Measurements from ENCODE around the gene MMD. TPM values are rescaled to one million over a fixed set of nuclear protein-coding genes. Genes with fewer than 3 reads are reported as not detected.
"Not testable (repeated sequence)": the region's sequence is repeated elsewhere in the genome, so short reads cannot be mapped to it uniquely, and the experiment has no call there.

MMD gene
- total and polyA plus RNA-seq, 11 donors, result 8.2 to 25.0 (median 12.4) TPM

DNA sequence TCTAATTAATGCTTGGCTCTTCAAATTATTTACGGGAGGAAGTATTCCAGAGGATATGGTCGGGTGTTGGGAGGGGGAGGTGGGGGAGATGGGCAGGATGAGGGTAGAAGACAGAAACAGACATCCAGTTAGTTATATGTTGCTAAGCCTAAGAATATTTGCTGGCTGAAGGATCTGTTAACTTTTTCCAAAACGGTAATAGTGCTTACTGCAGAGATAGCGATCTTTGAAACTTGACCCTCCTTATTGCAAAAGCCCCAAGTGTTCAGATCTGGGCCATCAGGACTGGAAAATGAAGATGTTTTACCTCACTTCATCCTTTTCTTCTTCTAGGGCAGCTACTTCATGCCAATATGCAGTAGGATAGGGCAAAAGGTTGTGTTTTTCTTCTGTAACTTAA is 27.0 kb upstream of the MMD start:
- Histone ChIP-seq H3K27me3 (no peaks in the 10 kb centered on the region), H3K27ac (no peak overlapping the region)
- TF ChIP-seq, protein P1, sequence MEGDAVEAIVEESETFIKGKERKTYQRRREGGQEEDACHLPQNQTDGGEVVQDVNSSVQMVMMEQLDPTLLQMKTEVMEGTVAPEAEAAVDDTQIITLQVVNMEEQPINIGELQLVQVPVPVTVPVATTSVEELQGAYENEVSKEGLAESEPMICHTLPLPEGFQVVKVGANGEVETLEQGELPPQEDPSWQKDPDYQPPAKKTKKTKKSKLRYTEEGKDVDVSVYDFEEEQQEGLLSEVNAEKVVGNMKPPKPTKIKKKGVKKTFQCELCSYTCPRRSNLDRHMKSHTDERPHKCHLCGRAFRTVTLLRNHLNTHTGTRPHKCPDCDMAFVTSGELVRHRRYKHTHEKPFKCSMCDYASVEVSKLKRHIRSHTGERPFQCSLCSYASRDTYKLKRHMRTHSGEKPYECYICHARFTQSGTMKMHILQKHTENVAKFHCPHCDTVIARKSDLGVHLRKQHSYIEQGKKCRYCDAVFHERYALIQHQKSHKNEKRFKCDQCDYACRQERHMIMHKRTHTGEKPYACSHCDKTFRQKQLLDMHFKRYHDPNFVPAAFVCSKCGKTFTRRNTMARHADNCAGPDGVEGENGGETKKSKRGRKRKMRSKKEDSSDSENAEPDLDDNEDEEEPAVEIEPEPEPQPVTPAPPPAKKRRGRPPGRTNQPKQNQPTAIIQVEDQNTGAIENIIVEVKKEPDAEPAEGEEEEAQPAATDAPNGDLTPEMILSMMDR (IDR thresholded peaks at IDR 0.05), result no peak
- no peak for TF ChIP-seq POLR2A (IDR thresholded peaks at IDR 0.05)

DNA sequence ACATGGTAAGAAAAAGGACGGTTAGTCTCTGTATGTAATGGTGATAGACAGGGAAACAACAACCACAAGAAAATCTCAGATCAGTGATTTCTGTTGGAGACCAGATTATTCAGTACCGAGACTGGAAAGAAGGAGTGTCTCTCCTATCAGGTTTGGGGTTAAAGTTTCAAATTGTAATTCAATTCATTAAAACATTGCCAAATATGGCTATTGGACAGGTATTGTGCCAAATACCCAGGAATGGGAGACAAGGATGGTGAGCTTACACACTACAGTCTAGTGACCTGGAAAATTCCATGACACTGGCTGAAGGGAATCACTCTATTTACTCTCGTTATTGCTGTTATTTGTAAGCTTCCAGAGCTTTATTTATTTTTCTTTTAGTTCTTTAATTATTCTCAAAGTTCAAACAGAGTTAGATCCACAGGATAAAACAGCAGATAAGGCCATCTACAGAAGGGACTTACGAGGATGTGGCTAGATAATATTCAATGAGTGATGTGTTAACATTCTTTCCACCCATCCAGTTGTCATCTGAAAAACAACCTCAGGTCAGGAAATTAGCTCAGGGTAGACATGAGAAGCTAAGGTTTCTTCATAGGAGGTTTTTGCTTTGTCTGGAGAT is 25.1 kb upstream of the MMD start:
- 82 to 84% (median 83%) methylated on average over 4 of the region's 4 CpGs for WGBS, 4 donors
- H3K36me3 ChIP-seq, result no peaks in the 10 kb centered on the region
- peak overlapping the region in 1 of 12 donors; percentile 88 for H3K27ac ChIP-seq
- H3K9me3 ChIP-seq, result no peaks in the 10 kb centered on the region
- DNase-seq (no peak), ATAC-seq (no peak)
- H3K27me3 ChIP-seq, result no peaks in the 10 kb centered on the region
- H3K4me1 ChIP-seq, result peaks cover 0 to 13% (median 0%) of the 10 kb centered on the region in 12 donors
- no peak for TF ChIP-seq POLR2A (IDR thresholded peaks at IDR 0.05)
- TF ChIP-seq, protein P1 (IDR thresholded peaks at IDR 0.05), result no peak
- intact Hi-C loops (cut with DNase I), result loop anchor here in 1 of 10 donors (10.0 kb wide), 1 partner anchor 868 kb away; no protein-coding TSS in a partner anchor
- H3K4me3 ChIP-seq, result no peak overlapping the region

More for the DNA sequence above, 27.0 kb upstream of the MMD start:
- Histone ChIP-seq H3K4me1 (peaks cover 0 to 30% (median 5%) of the 10 kb centered on the region in 12 donors), H3K36me3 (no peaks in the 10 kb centered on the region), H3K4me3 (no peak overlapping the region), H3K9me3 (no peaks in the 10 kb centered on the region)
- DNase-seq (no peak), ATAC-seq (no peak)
- WGBS, 4 donors, result 53 to 65% (median 55%) methylated on average over 4 of the region's 4 CpGs
- intact Hi-C loops (cut with DNase I), result loop anchor here in 1 of 10 donors (10.0 kb wide), 1 partner anchor 866 kb away; no protein-coding TSS in a partner anchor

DNA sequence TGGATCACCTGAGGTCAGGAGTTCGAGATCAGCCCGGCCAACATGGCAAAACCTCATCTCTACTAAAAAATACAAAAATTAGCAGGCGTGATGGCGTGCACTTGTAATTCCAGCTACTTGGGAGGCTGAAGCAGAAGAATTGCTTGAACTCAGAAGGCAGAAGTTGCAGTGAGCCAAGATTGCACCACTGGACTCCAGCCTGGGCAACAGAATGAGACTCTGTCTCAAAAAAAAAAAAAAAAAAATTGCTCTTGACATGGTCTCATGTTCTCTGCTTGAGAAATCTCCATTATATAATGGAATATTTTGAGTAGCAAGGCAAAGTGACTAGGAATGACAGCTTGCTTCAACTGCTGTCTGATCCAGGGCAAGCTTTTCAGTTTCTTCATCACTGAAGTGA is 24.4 kb upstream of the MMD start:
- H3K27me3 ChIP-seq, H3K36me3 ChIP-seq, DNase-seq, ATAC-seq, H3K9me3 ChIP-seq, H3K4me3 ChIP-seq: not testable (repeated sequence)
- intact Hi-C loops (cut with DNase I), result loop anchor here in 1 of 10 donors (10.0 kb wide), 1 partner anchor 869 kb away; no protein-coding TSS in a partner anchor
- Histone ChIP-seq H3K27ac (peak overlapping the region in 1 of 12 donors; percentile 88), H3K4me1 (peaks cover 0 to 13% (median 0%) of the 10 kb centered on the region in 12 donors)
- WGBS, 4 donors, result 95 to 98% (median 97%) methylated on average over 4 of the region's 4 CpGs

DNA sequence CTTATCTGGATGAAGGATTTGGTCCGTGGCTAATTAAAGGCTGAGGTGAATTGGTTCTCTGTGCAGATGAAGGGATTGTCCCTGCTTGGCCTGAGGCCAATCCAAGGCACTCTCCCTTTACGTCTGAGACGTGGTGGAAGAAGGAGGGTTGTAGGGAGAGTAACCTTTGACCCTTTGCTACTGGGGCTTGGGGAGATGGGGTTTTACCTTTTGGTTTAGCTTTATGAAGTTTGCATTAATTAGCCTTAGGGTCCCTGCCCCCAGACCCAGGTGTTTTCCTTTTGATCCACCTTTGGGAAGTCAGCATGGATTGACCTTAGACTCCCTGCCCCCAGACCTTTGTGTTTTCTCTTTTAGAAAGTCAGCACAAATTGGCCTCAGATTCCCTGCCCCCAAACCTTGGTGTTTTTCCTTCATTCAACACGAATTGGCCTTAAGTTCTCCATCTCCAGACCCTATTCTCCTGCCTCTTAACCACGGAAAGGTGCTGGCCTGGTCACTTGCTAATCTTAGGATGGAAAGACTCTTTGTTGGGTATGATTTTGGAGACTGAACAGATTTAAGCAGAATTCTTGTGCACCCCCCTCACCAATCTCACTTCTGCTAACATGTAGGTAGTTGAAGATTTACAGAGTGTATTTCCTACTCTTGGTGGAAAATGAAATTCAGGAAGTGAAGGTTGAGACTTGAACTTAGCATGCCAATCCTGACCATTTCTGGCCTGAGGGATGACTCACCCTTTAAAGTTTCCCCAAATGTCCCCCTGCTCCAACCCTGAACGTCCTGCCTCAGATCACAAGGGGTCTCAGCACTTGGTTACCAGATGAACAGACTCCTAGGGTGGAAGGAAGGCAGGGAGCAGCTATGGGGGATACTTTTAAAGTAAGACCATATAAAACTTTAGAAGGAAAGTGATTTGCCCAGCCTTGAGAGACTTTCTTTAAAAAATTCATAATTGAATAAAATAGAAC is 23.1 kb upstream of the MMD start:
- no peak for DNase-seq
- Histone ChIP-seq H3K36me3 (no peaks in the 10 kb centered on the region), H3K27ac (peak overlapping the region in 2 of 12 donors; percentile 9 to 88), H3K9me3 (no peaks in the 10 kb centered on the region), H3K27me3 (no peaks in the 10 kb centered on the region), H3K4me3 (no peak overlapping the region), H3K4me1 (peaks cover 0 to 13% (median 0%) of the 10 kb centered on the region in 12 donors)
- no peak for ATAC-seq
- intact Hi-C loops (cut with DNase I), result loop anchor here in 1 of 10 donors (10.0 kb wide), 1 partner anchor 870 kb away; no protein-coding TSS in a partner anchor
- WGBS, 4 donors, result 68 to 81% (median 70%) methylated on average over 6 of the region's 6 CpGs
- TF ChIP-seq, protein P1 (IDR thresholded peaks at IDR 0.05), result no peak

Measured in heart left ventricle (tissue), 16 donors.